Measurements from ENCODE around the gene L1CAM. TPM values are rescaled to one million over a fixed set of nuclear protein-coding genes. Genes with fewer than 3 reads are reported as not detected.

The L1CAM gene
- total RNA-seq, 2 donors from 2014 or later: 4.3 to 8.8 TPM

DNA sequence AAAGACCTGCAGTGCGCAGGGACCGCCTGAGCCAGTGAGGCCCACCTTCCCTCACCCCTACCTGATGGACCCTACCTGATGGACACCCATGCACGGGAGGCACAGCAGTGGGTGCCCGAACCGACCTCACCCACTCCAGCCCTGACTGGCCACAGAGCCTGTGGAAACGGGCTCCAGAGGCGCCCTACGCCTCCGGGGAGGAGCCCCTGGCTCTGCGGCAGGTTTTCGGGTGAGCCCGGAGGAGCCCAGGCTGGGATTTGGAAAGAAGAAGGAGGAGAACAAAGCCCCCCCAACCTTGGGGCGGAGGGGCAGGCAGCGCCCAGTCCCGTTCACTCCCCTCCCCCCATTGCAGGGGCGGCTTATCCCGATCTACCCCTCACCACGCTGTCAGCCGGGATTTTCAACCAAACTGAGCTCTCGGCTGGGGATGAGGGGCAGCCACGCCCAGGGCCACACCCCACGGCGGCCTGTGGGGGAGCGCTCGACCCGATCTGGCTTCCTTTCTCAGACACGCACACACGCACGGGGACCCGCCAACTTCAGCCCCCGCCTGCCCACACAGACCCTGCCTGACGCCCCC lies 675 bp downstream of the L1CAM start:
- H3K9me3 ChIP-seq: no peaks in the 10 kb centered on the region
- peaks cover 39% of the 10 kb centered on the region for H3K27me3 ChIP-seq
- no peak overlapping the region for H3K4me3 ChIP-seq
- intact Hi-C loops (cut with DNase I): no loop called here
- H3K36me3 ChIP-seq: no peaks in the 10 kb centered on the region
- no peak overlapping the region for H3K27ac ChIP-seq
- no peak for DNase-seq
- TF ChIP-seq, protein P1, sequence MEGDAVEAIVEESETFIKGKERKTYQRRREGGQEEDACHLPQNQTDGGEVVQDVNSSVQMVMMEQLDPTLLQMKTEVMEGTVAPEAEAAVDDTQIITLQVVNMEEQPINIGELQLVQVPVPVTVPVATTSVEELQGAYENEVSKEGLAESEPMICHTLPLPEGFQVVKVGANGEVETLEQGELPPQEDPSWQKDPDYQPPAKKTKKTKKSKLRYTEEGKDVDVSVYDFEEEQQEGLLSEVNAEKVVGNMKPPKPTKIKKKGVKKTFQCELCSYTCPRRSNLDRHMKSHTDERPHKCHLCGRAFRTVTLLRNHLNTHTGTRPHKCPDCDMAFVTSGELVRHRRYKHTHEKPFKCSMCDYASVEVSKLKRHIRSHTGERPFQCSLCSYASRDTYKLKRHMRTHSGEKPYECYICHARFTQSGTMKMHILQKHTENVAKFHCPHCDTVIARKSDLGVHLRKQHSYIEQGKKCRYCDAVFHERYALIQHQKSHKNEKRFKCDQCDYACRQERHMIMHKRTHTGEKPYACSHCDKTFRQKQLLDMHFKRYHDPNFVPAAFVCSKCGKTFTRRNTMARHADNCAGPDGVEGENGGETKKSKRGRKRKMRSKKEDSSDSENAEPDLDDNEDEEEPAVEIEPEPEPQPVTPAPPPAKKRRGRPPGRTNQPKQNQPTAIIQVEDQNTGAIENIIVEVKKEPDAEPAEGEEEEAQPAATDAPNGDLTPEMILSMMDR (IDR thresholded peaks at IDR 0.05): no peak
- peak overlapping the region in 1 of 2 donors; percentile 26 for H3K9ac ChIP-seq (ENCODE audit: low read depth in 2 of 2, low read length in 2 of 2)
- no peaks in the 10 kb centered on the region for H3K4me1 ChIP-seq

DNA sequence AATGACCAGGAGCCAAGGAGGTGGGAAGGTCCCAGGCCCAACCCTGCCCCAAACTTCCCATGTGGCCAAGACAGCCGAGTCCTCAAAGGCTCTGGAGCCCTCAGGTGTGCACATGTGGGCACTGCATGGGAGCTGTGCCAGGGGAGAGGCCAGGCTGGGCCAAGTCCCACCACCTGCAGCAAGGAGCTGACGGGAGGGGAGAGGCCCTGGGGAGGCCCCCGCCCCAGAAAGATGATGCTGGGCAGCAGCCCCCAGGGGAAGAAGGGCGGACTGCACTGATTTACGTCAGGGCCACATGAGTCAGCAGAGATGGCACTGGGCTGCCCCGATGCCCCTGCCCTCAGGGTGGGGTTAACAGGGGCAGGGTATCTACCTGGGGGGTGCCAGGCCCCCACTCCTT lies 1.4 kb downstream of the L1CAM start:
- no peaks in the 10 kb centered on the region for H3K9me3 ChIP-seq
- H3K4me3 ChIP-seq: no peak overlapping the region
- peaks cover 39% of the 10 kb centered on the region for H3K27me3 ChIP-seq
- TF ChIP-seq, protein P1 (IDR thresholded peaks at IDR 0.05): no peak
- intact Hi-C loops (cut with DNase I): no loop called here
- H3K36me3 ChIP-seq: no peaks in the 10 kb centered on the region
- no peak for DNase-seq
- H3K27ac ChIP-seq: no peak overlapping the region
- no peaks in the 10 kb centered on the region for H3K4me1 ChIP-seq
- H3K9ac ChIP-seq (ENCODE audit: low read depth in 2 of 2, low read length in 2 of 2): no peak overlapping the region

DNA sequence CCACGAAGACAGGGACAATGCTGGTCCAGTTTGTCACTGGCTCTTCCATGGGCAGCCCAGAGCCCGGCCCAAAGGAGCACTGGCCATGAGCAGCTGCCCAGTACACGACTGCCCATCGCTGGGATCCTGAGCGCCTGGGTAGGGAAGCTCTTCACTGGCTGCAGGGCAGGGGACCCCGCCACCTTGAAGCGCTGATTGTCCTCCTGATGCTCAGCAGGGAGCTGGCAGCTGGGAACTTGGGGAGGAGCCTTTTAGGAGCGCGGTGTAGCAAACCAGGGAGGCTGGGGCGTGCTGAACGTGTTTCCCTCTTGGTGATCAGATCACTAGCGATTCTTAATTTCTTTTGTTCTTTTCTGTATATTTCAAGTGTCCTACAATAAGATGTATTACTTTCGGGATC lies 1.8 kb downstream of the L1CAM start:
- intact Hi-C loops (cut with DNase I): no loop called here
- Histone ChIP-seq H3K4me3 (no peak overlapping the region), H3K27ac (no peak overlapping the region), H3K36me3 (no peaks in the 10 kb centered on the region), H3K9me3 (no peaks in the 10 kb centered on the region), H3K9ac (ENCODE audit: low read depth in 2 of 2, low read length in 2 of 2) (no peak overlapping the region), H3K4me1 (no peaks in the 10 kb centered on the region), H3K27me3 (peaks cover 39% of the 10 kb centered on the region)
- DNase-seq: no peak
- TF ChIP-seq, protein P1 (IDR thresholded peaks at IDR 0.05): no peak

DNA sequence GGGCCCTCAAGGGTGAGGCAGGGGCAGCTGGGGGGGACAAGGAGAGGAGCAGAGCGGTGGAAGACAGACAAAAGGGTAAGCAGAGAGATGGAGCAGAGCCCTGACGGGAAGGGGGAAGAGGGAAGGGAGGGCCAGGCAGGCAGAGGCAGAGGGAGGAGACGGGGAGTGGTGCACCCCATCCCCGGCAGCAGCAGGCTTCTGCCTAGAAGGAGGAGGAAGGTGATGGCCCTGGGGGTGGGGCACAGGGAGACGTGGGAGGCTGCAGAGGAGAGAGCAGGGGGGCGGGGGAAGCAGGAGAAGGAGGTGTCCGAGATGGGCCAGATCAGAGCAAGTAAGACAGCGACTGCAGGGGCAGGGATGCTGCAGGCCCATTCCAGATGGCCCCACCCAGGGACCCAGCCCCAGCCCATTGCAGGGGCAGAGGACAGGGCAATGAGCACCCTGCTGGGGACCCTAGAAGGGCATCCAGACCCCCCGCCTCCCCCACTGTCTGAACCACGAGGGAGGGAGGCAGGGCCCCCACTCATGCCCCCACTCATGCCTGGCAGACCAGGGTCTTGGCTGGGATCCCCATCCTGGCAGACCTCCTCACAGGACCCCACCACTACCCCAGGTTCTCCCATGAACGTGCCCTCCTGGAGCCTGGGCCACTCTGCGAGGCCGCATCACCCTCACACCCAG lies 2.7 kb downstream of the L1CAM start:
- H3K4me1 ChIP-seq: no peaks in the 10 kb centered on the region
- H3K9ac ChIP-seq (ENCODE audit: low read depth in 2 of 2, low read length in 2 of 2): no peak overlapping the region
- TF ChIP-seq, protein P1 (IDR thresholded peaks at IDR 0.05): no peak
- intact Hi-C loops (cut with DNase I): no loop called here
- peaks cover 41% of the 10 kb centered on the region for H3K27me3 ChIP-seq
- no peak overlapping the region for H3K27ac ChIP-seq
- H3K4me3 ChIP-seq: no peak overlapping the region
- no peaks in the 10 kb centered on the region for H3K36me3 ChIP-seq
- DNase-seq: no peak
- H3K9me3 ChIP-seq: no peaks in the 10 kb centered on the region

DNA sequence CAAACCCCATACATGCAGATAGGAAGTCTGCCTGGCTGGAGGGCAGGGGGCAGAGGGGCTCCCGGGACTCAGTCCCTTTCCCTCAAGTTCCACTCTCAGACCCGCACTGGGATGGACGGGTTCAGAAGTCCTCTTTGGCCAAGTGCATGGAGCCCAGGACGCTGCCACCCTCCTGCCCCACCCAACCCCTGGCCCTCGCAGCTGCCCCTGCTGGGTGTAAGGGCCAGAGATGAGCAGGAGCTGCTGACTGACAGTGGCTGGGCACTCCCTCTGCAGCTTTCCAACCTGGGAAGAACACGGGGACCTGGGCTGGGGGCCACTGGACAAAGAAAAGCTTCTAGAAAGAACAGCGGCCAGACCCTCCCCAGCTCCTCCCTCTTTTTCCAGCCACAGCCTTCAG lies 3.4 kb downstream of the L1CAM start:
- Histone ChIP-seq H3K9me3 (no peaks in the 10 kb centered on the region), H3K36me3 (no peaks in the 10 kb centered on the region), H3K27ac (no peak overlapping the region), H3K4me3 (no peak overlapping the region), H3K27me3 (peaks cover 43% of the 10 kb centered on the region), H3K9ac (ENCODE audit: low read depth in 2 of 2, low read length in 2 of 2) (no peak overlapping the region), H3K4me1 (no peaks in the 10 kb centered on the region)
- intact Hi-C loops (cut with DNase I): no loop called here
- TF ChIP-seq, protein P1 (IDR thresholded peaks at IDR 0.05): no peak
- DNase-seq: no peak
